HG03135 (cell line): Measurements from ENCODE around the gene RASA3.

ENCODE experiments used
- ATAC-seq: cut with Tn5 transposase; IDR thresholded peaks from one replicate; pipeline ENCODE4 v1.9.1; 2021; ENCODE audit warnings: mild to moderate bottlenecking, moderate library complexity; ENCODE audit not compliant: unreplicated experiment

RASA3 gene

DNA sequence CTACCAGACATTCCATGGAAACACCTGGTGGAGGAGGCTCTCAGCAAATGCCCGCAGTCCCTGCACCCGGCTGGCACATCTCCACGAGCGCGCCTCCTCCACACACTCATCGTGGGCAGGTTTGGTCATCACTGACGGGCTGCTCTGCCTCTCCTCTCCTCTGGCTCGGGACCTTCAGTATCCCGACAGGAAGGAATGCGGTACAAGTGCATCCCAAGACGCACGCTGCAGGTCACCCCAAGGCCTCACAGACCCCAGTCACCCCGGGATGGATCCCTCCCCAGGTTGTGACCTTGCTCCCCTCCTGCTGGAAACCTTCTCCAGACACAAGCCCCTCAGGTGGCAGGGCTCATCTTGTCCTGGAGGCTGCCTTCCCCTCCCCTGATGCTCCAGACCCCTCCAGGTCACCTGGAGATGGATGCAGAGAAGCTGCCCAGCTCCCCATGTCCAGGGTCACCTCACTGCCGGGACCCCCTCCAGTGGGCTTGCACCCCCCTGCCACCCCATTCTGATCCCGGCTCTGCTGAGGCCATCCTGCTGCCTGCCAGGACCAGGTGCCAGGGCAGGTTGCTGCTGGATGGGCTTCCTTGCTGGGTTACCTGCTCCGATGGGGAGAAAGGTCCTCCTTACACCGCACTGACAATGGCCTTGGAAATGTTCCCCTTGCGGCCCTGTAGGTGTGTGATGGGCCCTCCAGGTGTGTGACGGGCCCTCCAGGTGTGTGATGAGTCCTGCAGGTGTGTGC is 188.4 kb downstream of the RASA3 start:
- no peak for ATAC-seq

DNA sequence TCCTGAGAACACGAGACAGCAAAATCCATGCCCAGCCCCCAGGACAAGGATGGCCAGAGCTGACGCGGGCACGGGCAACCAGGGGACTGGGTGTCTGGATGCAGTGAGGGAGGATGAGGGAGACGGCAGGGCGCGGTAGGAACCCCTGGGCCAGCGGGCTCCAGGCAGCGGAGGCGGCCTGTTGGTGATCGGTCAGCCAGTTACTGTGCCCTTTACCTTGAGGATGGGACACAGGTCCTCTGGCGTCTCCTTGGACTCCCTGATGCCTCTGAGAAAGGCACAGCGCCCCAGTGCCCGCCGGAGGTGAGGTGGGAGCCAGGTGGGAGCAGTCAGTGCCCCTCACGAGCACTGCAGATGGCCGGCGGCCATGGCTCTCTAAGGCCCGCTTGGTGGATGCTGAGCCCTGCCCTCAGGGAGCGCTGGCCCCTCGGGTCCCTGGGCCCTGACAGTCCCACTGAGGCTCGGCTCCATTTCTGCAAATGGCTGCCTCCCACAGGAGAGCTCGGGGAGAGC is 189.8 kb downstream of the RASA3 start:
- no peak for ATAC-seq

DNA sequence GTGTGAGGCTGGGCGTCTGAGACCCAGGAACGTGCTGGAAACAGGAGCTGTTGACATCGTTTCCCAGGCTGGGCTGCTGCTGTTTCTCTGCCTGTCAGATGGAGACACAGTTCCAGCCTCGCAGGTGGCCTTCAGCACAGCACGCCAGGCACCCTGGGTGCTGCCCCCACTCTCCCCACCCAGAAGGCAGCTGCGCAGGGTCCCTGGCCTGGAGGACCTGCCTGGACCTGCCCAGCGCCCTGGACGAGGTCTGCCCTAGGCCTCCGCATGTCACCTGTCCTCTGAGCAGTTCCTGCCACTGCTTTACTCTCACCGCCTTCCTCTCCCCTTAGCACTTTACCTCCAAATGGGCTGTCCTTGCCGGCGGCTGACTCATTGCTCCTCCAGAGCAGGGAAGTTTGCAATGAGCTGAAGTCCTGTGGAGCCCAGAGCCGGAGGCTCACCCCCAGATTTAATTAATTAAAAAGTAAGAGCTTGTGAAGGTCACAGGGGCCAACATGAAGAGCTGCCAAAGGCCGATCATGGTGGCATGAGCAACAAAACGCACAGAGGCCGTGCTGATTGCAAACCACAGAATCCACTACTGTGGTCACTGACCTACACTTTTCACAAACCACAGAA is 190.7 kb downstream of the RASA3 start:
- ATAC-seq = no peak

DNA sequence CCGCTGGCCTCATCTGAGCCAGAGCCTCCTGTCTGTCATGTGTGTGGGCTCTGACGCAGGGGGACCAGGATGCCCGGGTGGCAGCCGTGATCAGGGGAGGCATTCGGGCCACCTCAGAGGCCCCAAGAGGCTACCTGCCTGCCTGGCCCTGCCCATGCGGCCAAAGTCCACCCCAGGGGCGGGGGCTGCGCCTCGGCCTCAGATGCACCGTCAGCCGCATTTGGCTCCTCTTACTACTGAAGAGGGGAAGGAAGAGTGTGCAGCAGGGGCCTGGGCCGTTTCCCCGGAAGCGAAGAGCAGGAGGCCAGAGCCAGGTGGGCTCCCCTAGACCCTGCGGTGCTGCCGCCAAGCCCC is 192.5 kb downstream of the RASA3 start:
- no peak for ATAC-seq

DNA sequence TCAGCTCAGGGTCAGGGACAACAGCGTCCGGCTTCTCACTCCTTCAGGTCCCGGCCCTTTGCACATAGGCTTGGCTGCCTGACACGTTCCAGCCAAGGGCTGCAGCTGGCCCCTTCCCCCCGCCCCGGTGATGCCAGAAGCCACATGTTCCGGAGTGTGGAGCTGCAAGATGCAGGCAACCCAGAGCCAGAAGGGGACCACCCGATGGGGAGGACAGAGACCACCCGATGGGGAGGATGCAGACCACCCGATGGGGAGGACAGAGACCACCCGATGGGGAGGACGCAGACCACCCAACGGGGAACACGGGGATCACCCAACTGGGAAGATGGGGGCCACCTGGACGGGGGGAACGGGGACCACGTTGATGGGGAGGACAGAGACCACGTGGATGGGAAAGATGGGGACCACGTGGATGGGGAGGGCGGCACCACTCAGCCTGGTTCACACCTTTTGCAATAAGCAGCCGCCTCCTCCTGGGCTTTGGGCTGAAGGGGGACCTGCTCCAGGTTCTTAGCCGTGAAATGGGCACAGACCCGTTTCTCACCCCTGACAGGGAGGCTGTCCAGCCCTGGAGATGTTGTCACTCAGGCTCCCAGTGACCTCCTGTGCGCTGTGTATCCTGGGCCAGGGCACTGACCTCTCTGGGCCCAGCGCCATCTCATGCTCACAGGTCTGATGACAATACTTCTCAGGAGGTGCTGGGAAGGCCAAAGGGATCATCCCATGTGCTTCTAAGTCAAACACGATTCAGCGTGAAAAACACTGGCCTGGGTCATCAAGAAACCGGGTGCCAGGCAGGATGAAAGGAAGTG is 193.1 kb downstream of the RASA3 start:
- no peak for ATAC-seq

DNA sequence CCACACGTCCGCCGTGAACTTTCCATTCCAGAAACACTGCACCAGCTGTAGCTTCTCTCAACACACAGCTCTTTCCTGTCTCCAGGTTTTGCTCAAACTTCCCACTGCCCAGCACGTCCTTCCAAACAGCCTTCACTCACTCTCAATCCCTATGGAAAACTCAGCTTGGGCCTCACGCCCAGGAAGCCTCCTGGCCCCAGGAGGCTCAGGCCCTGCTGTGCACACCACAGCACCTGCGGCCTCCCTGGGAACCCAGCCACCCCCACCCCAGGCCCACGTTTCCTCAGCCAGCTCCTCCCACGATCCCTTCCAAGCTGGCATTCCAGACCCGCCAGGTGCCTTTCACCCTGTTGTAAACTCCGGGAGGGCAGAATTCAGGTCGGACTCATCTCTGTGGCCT is 193.7 kb downstream of the RASA3 start:
- ATAC-seq = no peak

DNA sequence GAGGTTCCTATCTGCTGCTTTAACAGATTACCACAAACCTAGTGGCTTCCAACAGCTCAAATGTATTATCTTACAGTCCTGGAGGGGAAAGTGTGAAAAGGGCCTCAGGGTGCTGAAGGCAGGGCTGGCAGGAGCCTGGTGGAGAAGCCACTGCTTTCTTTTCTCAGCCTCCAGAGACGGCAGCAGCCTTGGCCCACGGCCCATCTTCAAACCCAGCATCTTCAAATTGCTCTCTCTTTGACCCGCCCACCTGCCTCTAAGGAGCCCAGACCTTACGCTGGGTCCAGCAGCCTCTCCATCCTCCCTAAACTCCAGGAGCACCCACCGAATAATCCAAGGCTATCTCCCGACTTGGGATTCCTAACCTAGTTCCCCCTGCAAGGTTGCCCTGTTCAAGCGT is 194.2 kb downstream of the RASA3 start:
- no peak for ATAC-seq

DNA sequence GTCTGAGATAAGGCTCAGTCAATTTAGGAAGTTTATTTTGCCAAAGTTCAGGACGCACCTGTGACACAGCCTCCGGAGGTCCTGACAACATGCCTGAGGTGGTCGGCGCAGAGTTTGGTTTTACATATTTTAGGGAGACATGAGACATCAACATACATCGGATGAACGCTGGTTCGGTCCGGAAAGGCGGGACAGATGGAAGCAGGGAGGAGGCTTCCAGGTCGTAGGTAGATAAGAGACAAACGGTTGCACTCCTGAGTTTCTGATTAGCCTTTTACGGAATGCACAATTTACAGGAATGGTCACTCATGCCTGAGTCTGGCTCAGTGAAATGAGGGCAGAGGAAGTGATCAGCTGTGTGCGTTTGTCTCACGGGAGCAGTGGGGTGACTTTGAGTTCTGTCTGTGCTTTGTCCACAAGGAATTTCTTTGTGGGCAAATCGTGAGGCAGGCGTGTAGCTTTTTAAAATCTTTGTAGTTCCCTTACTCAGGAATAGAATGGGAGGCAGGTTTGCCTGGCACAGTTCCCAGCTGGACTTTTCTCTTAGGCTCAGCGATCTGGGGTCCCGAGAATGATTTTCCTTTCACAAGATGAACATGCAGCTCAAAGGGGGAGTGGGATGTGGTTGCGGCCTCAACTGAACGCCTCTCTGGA is 194.8 kb downstream of the RASA3 start:
- ATAC-seq = no peak

DNA sequence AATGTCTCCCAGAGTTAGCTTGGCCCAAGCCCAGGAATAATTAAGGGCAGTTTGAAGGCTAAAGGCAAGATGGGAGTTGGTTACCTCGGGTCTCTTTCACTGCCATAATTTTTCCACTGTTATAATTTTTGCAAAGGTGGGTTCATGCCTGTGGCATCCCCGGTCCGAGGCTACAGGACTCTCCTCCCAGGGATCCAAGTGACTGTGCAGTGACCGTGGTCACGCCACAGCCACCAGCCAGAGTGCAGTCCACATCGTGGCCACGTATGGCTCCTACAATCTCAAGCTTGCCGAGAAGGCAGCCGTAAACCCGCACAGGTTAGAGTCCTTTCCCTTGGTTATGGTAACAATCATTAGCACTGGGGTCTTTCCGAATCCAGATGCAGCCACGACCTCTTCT is 195.3 kb downstream of the RASA3 start:
- no peak for ATAC-seq

DNA sequence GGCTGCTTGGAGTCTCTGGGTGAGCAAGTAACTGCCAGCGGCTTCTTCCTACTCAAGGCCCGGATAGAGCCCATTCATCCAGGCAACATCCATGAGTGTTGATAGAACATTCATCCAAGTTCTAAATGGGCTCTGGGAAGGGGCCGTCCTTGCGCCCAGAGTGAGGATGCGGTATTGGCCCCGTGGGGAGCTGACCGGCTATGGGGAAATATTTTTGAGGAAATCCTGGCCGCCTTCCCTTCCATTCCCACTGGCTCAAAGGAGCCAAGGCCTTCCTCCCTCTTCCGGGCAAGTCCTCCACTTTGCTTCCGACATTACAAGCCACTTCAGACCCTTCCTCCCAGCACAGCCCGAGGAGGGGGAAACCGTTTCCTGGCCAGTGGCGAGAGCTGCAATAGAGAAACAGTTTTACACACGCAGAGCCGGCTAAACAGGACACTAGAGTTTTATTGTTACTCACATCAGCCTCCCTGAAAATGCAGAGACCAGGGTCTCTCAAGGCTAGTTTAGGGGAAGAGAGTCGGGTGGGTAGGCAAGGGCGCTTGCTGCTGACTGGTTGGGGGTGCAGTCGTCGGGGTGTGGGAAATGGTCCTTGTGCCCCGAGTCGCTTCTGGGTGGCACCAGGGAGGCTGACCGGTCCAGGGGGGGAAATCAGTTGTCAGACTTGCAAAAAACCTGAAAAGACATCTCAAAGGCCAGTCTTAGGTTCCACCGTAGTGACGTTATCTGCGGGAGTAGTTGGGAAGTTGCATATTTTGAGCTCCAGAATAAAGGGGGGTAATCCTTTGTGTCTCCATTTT is 196.1 kb downstream of the RASA3 start:
- no peak for ATAC-seq

DNA sequence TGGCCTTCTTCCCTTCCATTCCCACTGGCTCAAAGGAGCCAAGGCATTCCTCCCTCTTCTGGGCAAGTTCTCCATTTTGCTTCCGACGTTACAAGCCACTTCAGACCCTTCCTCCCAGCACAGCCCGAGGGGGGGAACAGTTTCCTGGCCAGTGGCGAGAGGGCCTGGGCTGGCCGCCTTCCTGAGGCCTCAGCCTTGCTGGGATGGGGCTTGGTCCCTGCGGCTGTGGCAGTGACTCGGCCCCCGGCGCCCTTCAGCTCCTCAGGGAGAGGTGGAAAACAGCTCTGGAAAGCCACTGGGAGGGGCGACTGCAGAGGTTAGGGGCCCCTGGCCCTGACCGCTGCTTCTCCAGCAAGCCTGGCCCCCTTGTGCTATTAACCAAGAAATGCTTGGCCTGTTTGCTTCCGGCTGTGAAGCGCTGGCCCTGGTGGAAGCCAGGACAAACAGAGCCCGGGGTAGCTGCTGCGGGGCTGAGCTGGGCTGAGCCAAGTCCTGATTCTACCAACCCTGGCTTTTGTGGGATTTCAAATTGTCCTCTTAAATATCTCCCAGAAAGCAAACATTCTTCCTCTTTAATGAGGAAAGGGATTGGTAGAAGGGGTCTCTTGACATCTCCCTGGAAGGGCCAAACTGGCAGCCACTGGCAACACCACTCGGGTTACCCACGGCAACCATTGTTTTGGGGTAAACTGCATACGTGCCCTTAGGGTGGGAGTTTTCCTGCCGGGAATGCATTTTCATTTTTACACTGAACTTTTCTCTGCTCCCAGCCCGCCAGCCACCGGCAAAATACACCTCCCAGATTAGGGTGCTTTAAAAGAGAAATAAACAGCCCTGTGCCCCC is 197.2 kb downstream of the RASA3 start:
- ATAC-seq = no peak

DNA sequence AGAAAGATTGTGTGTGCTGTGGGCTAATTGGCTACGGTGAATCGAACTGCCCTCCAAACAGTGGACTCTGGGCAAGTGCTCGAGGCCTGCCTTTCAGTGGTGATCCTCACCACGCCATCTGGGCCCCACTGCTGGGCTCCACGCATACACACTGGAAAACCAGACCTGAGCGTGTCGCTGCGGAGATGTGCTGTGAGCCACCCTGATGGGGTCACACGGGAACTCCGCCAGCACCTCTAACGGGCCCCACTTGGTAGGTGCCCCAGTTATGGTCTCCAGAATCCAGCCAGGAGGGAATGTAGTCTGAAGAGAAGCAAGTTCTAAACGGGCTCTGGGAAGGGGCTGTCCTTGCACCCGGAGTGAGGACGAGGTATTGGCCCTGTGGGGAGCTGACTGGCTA is 197.8 kb downstream of the RASA3 start:
- ATAC-seq = no peak

DNA sequence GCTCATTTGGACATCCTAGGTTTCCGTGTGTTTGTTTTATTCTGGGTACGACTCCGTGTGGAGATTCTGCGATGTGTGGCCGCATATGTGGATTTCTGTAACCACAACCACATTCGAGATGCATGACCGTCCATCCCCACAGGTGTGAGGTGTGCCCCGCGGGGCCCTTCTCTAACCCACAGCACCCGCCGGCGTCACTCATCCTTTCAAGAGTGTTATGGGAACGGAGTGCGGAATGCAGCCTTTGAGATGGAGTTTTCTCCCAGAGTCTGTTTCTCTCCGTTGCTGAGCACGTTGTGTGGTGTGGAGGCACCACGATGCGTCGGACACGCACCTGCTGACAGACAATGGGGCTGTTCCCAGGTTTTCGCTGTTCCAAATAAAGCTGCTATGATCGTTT is 198.5 kb downstream of the RASA3 start:
- no peak for ATAC-seq

DNA sequence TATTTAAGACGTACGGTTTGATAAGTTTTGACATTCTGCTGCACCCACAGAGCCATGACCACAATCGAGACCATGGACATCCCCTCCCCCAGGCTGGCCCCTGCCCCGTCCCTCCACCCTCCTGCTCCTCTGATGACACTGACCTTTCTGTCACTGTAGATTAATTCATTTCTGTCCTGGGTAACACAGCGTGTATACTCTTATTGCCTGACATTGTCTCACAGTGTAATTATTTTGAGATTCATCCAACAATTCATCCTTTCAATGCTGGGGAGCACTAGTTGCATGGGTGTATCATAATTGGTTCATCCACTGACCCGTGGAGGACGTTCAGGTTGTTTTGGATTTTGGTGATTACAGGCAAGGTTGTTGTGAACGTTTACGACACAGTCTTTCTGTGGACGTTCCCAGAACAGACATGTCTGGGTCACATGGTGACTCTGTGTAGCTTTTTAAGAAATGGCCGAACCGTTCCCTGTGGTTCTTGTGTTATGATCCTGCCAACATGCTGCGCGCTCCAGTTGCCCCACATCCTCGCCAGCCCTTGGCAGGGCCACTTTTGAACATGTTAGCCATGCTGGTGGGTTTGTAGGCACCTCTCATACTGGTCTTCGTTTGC is 200.5 kb downstream of the RASA3 start:
- ATAC-seq = no peak

DNA sequence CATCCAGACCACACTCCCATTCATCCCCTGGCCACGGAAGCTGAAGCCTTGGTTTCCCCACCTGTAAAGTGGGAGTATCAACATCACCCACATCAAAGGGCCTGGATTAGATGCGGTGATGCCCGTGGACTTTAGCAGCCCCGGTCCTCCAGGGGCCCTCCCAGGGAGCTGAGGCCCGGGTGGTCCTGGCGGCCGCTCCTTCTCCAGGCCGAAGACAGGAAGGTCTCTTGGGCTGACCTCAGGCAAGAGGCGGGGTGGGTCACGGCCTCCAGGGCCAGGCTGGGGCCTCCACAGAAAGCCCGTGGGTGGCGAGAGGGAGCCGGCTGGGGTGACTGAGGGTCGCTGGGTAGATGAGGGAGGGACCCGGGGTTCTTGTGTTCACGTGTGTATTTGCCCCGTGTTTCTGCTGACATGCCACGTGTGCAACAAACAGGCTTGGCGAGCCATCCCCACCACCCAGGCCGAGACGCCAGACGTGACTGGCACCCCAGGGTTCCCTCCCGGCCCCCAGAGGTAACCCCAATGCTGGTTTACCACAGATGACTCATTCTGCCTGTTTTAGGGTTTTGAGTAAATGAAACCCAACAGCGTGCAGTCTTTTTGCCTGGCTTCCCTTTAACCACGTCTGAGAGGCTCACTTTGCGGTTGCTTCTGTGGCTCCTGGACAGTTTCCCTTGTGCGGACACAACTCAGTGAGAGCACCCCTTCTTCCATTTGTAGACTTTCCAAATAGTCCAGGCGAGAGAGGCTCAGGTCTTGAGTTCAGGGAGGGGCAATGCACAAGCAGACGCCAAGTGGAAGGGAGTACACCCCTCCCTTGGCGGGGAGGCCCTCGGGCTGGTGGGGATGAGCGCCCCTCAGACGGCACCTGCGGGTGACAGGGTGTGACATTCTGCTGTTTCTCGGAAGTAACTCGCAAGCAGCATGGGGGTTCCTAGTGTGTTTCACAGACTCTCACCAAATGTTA is 201.5 kb downstream of the RASA3 start:
- ATAC-seq = peak; percentile 57

DNA sequence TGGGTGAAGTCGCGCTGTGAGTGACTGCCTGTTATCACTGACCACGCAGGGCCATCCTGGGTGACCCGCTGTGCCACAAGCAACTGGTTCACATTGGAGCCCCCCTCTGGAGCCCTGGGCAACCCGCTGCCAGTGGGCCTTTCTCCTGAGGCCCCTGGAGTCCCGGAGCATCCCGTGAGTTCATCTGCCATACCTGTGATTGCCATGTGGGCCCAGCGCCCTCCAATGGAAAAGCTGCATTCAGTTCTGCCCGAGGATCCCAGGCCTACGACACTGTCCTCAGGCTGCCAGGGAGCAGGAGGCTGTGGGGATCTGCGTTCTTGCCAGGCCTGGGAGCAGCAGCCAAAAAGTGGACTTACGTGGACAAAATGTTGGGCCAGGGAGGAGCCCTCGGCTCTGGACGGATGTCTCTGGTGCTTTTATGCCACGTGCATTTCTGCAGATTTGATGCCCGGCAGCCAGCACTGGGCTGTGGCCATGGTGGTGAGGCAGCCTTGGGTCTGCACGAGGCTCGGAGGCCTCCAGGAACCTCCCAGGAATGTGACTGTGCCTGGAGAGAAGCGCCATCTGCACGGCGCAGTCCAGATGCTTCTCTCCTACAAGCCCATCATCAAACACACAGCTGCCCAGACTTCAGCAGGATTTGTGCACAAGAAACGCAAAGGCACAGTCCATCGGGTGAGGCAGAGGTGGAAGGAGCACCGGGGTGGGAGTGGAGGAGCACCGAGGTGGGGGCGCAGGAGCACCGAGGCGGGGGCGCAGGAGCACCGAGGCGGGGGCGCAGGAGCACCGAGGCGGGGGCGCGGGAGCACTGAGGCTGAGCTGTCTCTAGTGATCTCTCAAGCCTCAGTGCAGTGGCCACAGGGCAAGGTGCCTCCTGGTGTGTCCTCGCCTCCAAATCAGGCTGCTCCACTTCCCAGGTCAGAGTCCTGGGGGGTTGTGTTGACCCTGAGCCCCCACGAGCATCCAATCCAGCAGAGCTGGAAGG is 202.5 kb downstream of the RASA3 start:
- ATAC-seq = no peak
